Activated B cell treated with CpG ODN at 0.5 μM for 24 hours (primary cell): ENCODE data around the gene PER3. TPM values are rescaled to one million over a fixed set of nuclear protein-coding genes. Genes with fewer than 3 reads are reported as not detected.

ENCODE experiments used
- ATAC-seq: fragments of 200-7000 bp; cut with Tn5 transposase; one replicate; pipeline ENCODE4 v1.10.0; 2021; ENCODE audit warnings: low read depth, mild to moderate bottlenecking, moderate library complexity
- CTCF ChIA-PET: fragments of 350-600 bp; sonication (Branson Sonifier 250); formaldehyde crosslinking; loops from one replicate; lab custom pipeline; 2021; ENCODE audit warnings: antibody characterized with exemption; lab: Charles Lee
- POLR2A ChIA-PET: fragments of 350-600 bp; sonication (Branson Sonifier 250); formaldehyde crosslinking; loops from one replicate; lab custom pipeline; 2021; ENCODE audit warnings: antibody characterized with exemption; lab: Charles Lee
- DNase-seq: peaks from one replicate; pipeline ENCODE4 v3.0.0; 2022
- H3K27ac Mint-ChIP-seq: one replicate; pipeline ENCODE4 v1.8.0; 2020; ENCODE audit warnings: mixed read lengths
- H3K27me3 Mint-ChIP-seq: one replicate; pipeline ENCODE4 v1.8.0; 2021; ENCODE audit warnings: mixed read lengths
- H3K36me3 Mint-ChIP-seq: one replicate; pipeline ENCODE4 v1.8.0; 2021; ENCODE audit warnings: low read depth, mixed read lengths
- H3K4me1 Mint-ChIP-seq: one replicate; pipeline ENCODE4 v1.8.0; 2021; ENCODE audit warnings: mixed read lengths
- H3K4me3 Mint-ChIP-seq: one replicate; pipeline ENCODE4 v1.8.0; 2020; ENCODE audit warnings: mild to moderate bottlenecking, mixed read lengths
- H3K9me3 Mint-ChIP-seq: one replicate; pipeline ENCODE4 v1.8.0; 2020; ENCODE audit warnings: mixed read lengths
- intact Hi-C: fragments of 100-400 bp; cut with micrococcal nuclease; formaldehyde crosslinking; loops from one replicate; pipeline ENCODE4 v1.15.1; 2024
- total RNA-seq: library from RNA; stranded (reverse); gene quantifications from 2 replicates; pipeline ENCODE4 v1.2.3, GENCODE V29; 2022
- TF ChIP-seq, protein P1 (sequence below): fragments of 200-600 bp; IDR thresholded peaks from one replicate; pipeline ENCODE4 v1.8.0; 2022; ENCODE audit warnings: antibody characterized with exemption, mild to moderate bottlenecking

Gene PER3
- total RNA-seq, 1 donor from 2014 or later, result 2.7 TPM

DNA sequence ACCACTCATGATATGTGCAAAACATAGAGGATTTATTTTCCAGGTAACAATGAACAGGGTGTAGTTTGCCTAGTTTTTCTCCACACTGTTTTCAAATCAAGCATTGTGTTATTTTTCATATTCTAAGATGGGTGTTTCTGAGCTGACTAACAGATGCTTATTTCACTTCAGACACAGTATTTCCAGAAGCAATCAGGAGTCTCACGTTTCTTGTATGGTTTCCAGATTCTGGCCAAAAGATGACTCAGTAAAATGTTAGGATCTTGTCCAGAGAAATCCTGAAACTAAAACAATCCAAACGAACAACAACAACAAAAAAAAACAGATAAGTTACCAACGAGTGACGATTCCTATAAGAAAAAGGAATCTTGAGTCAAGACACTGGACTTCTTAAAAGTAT, 63.5 kb downstream of the PER3 start:
- ChIA-PET POLR2A (no interaction called here), CTCF (no interaction called here)
- H3K4me3 Mint-ChIP-seq, result no peak overlapping the region
- H3K36me3 Mint-ChIP-seq, result peaks cover 6% of the 10 kb centered on the region
- DNase-seq (no peak), ATAC-seq (no peak)
- H3K4me1 Mint-ChIP-seq, result no peaks in the 10 kb centered on the region
- intact Hi-C loops, result no loop called here
- H3K9me3 Mint-ChIP-seq, result no peaks in the 10 kb centered on the region
- TF ChIP-seq, protein P1, sequence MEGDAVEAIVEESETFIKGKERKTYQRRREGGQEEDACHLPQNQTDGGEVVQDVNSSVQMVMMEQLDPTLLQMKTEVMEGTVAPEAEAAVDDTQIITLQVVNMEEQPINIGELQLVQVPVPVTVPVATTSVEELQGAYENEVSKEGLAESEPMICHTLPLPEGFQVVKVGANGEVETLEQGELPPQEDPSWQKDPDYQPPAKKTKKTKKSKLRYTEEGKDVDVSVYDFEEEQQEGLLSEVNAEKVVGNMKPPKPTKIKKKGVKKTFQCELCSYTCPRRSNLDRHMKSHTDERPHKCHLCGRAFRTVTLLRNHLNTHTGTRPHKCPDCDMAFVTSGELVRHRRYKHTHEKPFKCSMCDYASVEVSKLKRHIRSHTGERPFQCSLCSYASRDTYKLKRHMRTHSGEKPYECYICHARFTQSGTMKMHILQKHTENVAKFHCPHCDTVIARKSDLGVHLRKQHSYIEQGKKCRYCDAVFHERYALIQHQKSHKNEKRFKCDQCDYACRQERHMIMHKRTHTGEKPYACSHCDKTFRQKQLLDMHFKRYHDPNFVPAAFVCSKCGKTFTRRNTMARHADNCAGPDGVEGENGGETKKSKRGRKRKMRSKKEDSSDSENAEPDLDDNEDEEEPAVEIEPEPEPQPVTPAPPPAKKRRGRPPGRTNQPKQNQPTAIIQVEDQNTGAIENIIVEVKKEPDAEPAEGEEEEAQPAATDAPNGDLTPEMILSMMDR, result no peak
- no peaks in the 10 kb centered on the region for H3K27me3 Mint-ChIP-seq
- H3K27ac Mint-ChIP-seq, result no peak overlapping the region

DNA sequence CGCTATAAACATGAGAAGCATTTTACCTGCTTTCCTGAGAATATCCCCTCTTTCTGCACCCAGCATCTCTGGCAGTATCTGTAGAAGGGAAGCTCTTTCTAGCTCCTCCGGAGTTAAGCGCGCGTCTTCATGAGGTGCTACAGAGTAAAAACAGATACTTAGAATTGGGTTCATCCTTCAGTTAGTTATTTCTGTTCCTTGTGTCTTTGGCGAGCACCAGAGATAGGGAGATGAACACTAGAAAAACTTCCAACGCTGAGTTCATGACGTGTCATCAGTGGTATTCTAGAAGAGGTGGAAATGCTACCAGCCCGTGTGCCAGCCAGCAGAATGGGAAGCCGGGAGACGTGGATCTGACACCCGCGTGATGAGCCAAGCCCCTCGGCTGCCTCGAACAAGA, 66.7 kb downstream of the PER3 start:
- Mint-ChIP-seq H3K9me3 (no peaks in the 10 kb centered on the region), H3K4me1 (no peaks in the 10 kb centered on the region), H3K4me3 (no peak overlapping the region), H3K27ac (no peak overlapping the region), H3K36me3 (no peaks in the 10 kb centered on the region), H3K27me3 (no peaks in the 10 kb centered on the region)
- CTCF ChIA-PET, result no interaction called here
- intact Hi-C loops, result no loop called here
- TF ChIP-seq, protein P1, result no peak
- no peak for DNase-seq
- no peak for ATAC-seq
- POLR2A ChIA-PET, result no interaction called here

GRCh38 chr1:7852804-7853683, 69.0 kb downstream of the PER3 start, which contains the start of gene UTS2:
Gene UTS2, minus strand, starts transcription at chr1:7853065. Its CDS starts 62 bp downstream, at chr1:7853003.
- DNase-seq (no peak), ATAC-seq (no peak)
- H3K4me1 Mint-ChIP-seq, result peaks cover 5% of the 10 kb centered on the region
- no peaks in the 10 kb centered on the region for H3K27me3 Mint-ChIP-seq
- intact Hi-C loops, result no loop called here
- no peaks in the 10 kb centered on the region for H3K36me3 Mint-ChIP-seq
- H3K9me3 Mint-ChIP-seq, result no peaks in the 10 kb centered on the region
- ChIA-PET POLR2A (no interaction called here), CTCF (no interaction called here)
- H3K4me3 Mint-ChIP-seq, result no peak within 1 kb of the TSS
- TF ChIP-seq, protein P1, result no peak
- H3K27ac Mint-ChIP-seq, result no peak within 1 kb of the TSS

GRCh38 chr1:7853684-7854026, 69.6 kb downstream of the PER3 start:
- intact Hi-C loops, result no loop called here
- Mint-ChIP-seq H3K9me3 (no peaks in the 10 kb centered on the region), H3K4me1 (peaks cover 5% of the 10 kb centered on the region), H3K27ac (no peak overlapping the region), H3K4me3 (no peak overlapping the region), H3K36me3 (no peaks in the 10 kb centered on the region), H3K27me3 (no peaks in the 10 kb centered on the region)
- POLR2A ChIA-PET, result no interaction called here
- ATAC-seq, result no peak
- TF ChIP-seq, protein P1, result no peak
- CTCF ChIA-PET, result no interaction called here
- DNase-seq, result no peak

GRCh38 chr1:7856345-7856744, 72.3 kb downstream of the PER3 start:
- Mint-ChIP-seq H3K9me3 (no peaks in the 10 kb centered on the region), H3K4me3 (no peak overlapping the region), H3K27me3 (no peaks in the 10 kb centered on the region), H3K36me3 (no peaks in the 10 kb centered on the region), H3K27ac (no peak overlapping the region), H3K4me1 (peaks cover 5% of the 10 kb centered on the region)
- CTCF ChIA-PET, result interaction anchor here (0.6 kb wide), 1 partner anchor 1599 kb away, joined by 3 read pairs; no protein-coding TSS in a partner anchor
- TF ChIP-seq, protein P1, result no peak
- peak; percentile 42 for ATAC-seq
- intact Hi-C loops, result no loop called here
- no peak for DNase-seq
- POLR2A ChIA-PET, result no interaction called here
